GM19023 (cell line): ENCODE results near the gene TEX10.

Experiments
- ATAC-seq: cut with Tn5 transposase; IDR thresholded peaks from one replicate; pipeline ENCODE4 v1.9.1; 2021; ENCODE audit warnings: mild to moderate bottlenecking, moderate library complexity; ENCODE audit not compliant: unreplicated experiment

Gene TEX10

GRCh38 chr9:100285601-100286000, 67.1 kb downstream of the TEX10 start:
- ATAC-seq, result no peak

- no peak for ATAC-seq
These were observed 67.7 kb downstream of the TEX10 start for GRCh38 chr9:100285080-100285479.

GRCh38 chr9:100284247-100284646, 68.5 kb downstream of the TEX10 start:
- no peak for ATAC-seq

- no peak for ATAC-seq
These were observed 70.4 kb downstream of the TEX10 start for GRCh38 chr9:100282388-100282719.

GRCh38 chr9:100281676-100282387, 70.9 kb downstream of the TEX10 start:
- no peak for ATAC-seq

GRCh38 chr9:100281066-100281465, 71.7 kb downstream of the TEX10 start:
- no peak for ATAC-seq

- ATAC-seq, result no peak
These were observed 75.4 kb downstream of the TEX10 start for GRCh38 chr9:100277166-100277979.

- no peak for ATAC-seq
These were observed 83.1 kb downstream of the TEX10 start for GRCh38 chr9:100269656-100270055.

- no peak for ATAC-seq
These were observed 84.5 kb downstream of the TEX10 start for GRCh38 chr9:100268271-100268670.

GRCh38 chr9:100267211-100267610, 85.5 kb downstream of the TEX10 start:
- no peak for ATAC-seq
